Pancreas (tissue), 10 donors: ENCODE data around the gene TRAF3IP3. TPM values are rescaled to one million over a fixed set of nuclear protein-coding genes. Genes with fewer than 3 reads are reported as not detected.

ENCODE experiments used
- ATAC-seq, 4 donors: fragments of 200-7000 bp; cut with Tn5 transposase; one replicate each; pipeline versions ENCODE4 v1.8.0 to v1.9.1; 2020; ENCODE audit warnings: mild to moderate bottlenecking in 4 of 4, moderate library complexity in 4 of 4
- DNase-seq, 6 donors: peaks; one replicate each; pipeline ENCODE4 v3.0.0-alpha.2; 2020
- FAIRE-seq: peaks from 2 replicates; lab custom pipeline; 2012; peaks lifted over from hg19 to GRCh38; lab: Jason Lieb, UNC
- H3K27ac ChIP-seq, 4 donors: fragments of 200-600 bp; sonication (generic); 1 replicate in 3 of 4; 2 replicates in 1 of 4; pipeline versions ENCODE4 v1.5.0 to v1.8.0; 2020
- H3K27me3 ChIP-seq, 4 donors: fragments of 200-600 bp; one replicate each; pipeline ENCODE4 v1.8.0; 2021
- H3K36me3 ChIP-seq, 3 donors: fragments of 200-600 bp; sonication (generic) in 1 of 3; one replicate each; pipeline versions ENCODE4 v1.5.0 to v1.8.0; 2020 to 2021
- H3K4me1 ChIP-seq, 3 donors: fragments of 200-600 bp; one replicate each; pipeline ENCODE4 v1.8.0; 2021
- H3K4me3 ChIP-seq, 4 donors: fragments of 200-600 bp; sonication (generic) in 2 of 4; one replicate each; pipeline versions ENCODE4 v1.5.0 to v1.8.0; 2020 to 2021
- H3K9me3 ChIP-seq, 4 donors: fragments of 200-600 bp; one replicate each; pipeline ENCODE4 v1.8.0; 2021
- WGBS, 2 donors: extraction: QIAGEN DNeasy Blood & Tissue Kit; methylation state at CpG; one replicate each; pipeline ENCODE4 v1.1.7; 2013; 5-methylcytosine and 5-hydroxymethylcytosine counted together
- intact Hi-C, 3 donors: fragments of 100-400 bp; cut with DNase I; formaldehyde crosslinking; loops; one replicate each; pipeline versions ENCODE4 v1.11.1 to v1.14.2; 2022
- polyA plus RNA-seq, 2 donors: library from polyadenylated mRNA; stranded (reverse); fragments of 200-250 nt; gene quantifications; one replicate each; pipeline ENCODE4 v1.2.3, GENCODE V29; 2013
- total RNA-seq, 6 donors: library from RNA; stranded (reverse); fragmentation: NEBNext Ultra II Directional in 4 of 6; extraction: Animal tissue kit (Norgen Biotek cat#: 25700) in 4 of 6; gene quantifications; one replicate each; pipeline versions ENCODE4 v1.2.1 to v1.2.4, GENCODE V29; 2021 to 2023
- TF ChIP-seq, protein P1 (sequence below), 4 donors: fragments of 200-600 bp; sonication (generic) in 3 of 4; IDR thresholded peaks; one replicate each; pipeline versions ENCODE4 v1.5.0 to v1.8.0; 2021; ENCODE audit warnings: antibody characterized with exemption in 4 of 4
- donor health status: healthy with polysubstance abuse.
- donor health status: DM: no; HTN: no; CAD: no; lungs with moderate emphysema.
- donor health status: DM: no; HTN: no; CAD: no.
- donor health status: control.
- donor health status: control.
- donor health status: Bipolar disorder and iron deficiency.
- donor health status: DM: yes; HTN: yes; CAD: no.
- donor health status: DM: no; HTN: no; CAD: no.
- donor health status: DM: no; HTN: no; CAD: no.
- donor health status: DM: yes; HTN: yes; CAD: no.

TRAF3IP3 gene
- total and polyA plus RNA-seq, 8 donors: 0.42 to 5.5 (median 1.5) TPM

DNA sequence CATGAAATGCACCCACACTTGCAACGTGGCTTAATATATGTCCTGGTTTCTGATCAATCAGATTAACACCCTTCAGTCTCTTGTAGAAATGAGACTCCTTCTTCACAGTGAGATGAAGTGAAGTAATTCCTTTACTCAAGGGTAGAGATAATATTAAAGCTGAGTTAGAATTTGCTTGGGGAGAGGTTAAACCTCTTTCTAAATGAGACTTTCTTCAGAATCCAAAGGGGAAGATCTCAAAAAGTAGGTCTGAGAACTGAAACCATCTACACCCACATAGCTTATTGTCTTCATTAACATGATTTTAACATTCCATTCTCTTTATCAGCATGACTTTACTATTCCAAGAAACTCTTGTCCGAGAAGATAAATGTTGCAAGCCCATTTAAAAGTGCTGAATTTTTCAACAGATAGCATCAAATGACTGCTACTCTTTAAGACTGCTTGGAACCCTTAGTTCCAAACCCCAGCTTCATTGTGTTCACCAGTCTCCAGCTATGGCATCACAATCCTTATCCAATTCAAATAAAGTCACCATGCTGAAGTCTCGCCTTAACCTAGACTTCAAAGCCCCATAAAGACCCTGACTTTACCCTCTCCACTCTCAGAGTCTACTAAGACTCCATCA lies 19.2 kb upstream of the TRAF3IP3 start:
- no peak for FAIRE-seq
- H3K27ac ChIP-seq: no peak overlapping the region
- intact Hi-C loops: no loop called here

DNA sequence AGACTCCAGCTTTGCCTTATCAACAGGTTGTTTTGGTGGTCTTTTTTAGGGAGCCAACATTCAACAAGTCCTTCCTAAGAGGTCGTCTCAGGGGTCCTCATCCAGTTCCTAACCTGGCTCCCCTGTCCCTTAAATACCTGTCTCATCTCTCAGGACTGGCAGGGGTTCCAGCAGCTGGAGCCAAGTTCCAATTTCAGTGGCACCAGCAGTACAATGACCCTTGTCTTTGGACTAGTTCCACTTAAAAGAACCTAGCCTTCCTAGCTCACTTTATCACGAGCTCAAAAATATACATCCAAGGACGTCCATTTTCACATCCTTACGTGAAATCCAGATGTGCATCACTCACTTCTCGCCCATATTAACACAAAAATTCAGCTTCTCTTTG lies 18.7 kb upstream of the TRAF3IP3 start:
- H3K4me1 ChIP-seq: peaks cover 0 to 6% (median 0%) of the 10 kb centered on the region in 3 donors
- no peaks in the 10 kb centered on the region for H3K36me3 ChIP-seq
- DNase-seq (no peak), FAIRE-seq (no peak), ATAC-seq (no peak)
- H3K9me3 ChIP-seq: no peaks in the 10 kb centered on the region
- 57 to 67% methylated on average over 5 of the region's 5 CpGs for WGBS, 2 donors
- H3K4me3 ChIP-seq: no peak overlapping the region
- no peak overlapping the region for H3K27ac ChIP-seq
- TF ChIP-seq, protein P1, sequence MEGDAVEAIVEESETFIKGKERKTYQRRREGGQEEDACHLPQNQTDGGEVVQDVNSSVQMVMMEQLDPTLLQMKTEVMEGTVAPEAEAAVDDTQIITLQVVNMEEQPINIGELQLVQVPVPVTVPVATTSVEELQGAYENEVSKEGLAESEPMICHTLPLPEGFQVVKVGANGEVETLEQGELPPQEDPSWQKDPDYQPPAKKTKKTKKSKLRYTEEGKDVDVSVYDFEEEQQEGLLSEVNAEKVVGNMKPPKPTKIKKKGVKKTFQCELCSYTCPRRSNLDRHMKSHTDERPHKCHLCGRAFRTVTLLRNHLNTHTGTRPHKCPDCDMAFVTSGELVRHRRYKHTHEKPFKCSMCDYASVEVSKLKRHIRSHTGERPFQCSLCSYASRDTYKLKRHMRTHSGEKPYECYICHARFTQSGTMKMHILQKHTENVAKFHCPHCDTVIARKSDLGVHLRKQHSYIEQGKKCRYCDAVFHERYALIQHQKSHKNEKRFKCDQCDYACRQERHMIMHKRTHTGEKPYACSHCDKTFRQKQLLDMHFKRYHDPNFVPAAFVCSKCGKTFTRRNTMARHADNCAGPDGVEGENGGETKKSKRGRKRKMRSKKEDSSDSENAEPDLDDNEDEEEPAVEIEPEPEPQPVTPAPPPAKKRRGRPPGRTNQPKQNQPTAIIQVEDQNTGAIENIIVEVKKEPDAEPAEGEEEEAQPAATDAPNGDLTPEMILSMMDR (IDR thresholded peaks at IDR 0.05): no peak
- intact Hi-C loops: no loop called here
- H3K27me3 ChIP-seq: no peaks in the 10 kb centered on the region

More for the DNA sequence above, 19.2 kb upstream of the TRAF3IP3 start:
- no peaks in the 10 kb centered on the region for H3K36me3 ChIP-seq
- DNase-seq (no peak), ATAC-seq (no peak)
- H3K4me1 ChIP-seq: peaks cover 0 to under 1% (median 0%) of the 10 kb centered on the region in 3 donors
- H3K27me3 ChIP-seq: no peaks in the 10 kb centered on the region
- no peaks in the 10 kb centered on the region for H3K9me3 ChIP-seq
- H3K4me3 ChIP-seq: no peak overlapping the region
- TF ChIP-seq, protein P1 (IDR thresholded peaks at IDR 0.05): no peak
- WGBS, 2 donors: 63 to 73% methylated on average over 3 of the region's 3 CpGs

DNA sequence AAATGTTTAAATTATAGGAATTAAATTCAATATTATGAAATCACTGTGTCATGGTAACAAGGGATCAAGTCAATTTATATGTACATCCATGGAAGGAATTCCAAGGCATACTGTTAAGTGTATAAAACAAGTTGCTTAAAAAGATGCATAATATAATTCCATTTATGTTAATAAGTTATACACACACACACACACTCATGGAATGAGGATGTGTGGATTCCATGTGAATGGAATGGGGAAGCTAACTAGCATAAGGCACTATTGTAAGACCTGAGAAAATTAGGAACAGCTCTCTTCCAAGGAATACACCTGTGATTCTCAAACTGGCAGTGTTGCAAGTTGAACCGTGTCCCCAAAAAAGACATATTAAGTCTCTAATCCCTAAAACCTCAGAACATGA lies 17.6 kb upstream of the TRAF3IP3 start:
- 76 to 82% methylated on average over 1 of the region's 1 CpG for WGBS, 2 donors
- no peak for ATAC-seq
- Histone ChIP-seq H3K27me3 (no peaks in the 10 kb centered on the region), H3K36me3 (no peaks in the 10 kb centered on the region), H3K27ac (no peak overlapping the region), H3K9me3 (no peaks in the 10 kb centered on the region), H3K4me1 (peaks cover 0 to 8% (median 0%) of the 10 kb centered on the region in 3 donors), H3K4me3 (no peak overlapping the region)
- intact Hi-C loops: no loop called here
- FAIRE-seq: no peak
- TF ChIP-seq, protein P1 (IDR thresholded peaks at IDR 0.05): no peak
- DNase-seq: no peak

DNA sequence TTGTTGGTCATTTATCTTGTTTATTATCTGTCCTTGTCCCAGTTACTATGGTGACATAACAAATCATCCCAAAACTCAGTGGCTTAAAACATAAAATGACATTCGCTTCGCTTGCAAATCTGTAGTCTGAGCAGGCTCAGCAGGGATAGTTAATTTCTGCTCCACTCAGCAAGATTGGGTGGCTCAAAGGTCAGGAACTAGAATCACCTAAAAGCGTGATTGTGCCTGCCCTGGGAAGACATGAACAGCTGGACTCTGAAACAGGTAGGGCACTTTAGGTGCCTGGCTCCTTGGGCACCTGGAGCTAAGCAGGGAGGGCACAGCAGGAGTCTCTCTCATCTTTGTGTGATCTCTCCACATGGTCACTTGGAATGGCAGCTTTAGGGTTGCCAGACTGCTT lies 14.7 kb upstream of the TRAF3IP3 start:
- Histone ChIP-seq H3K4me1 (peaks cover 0 to 8% (median 0%) of the 10 kb centered on the region in 3 donors), H3K9me3 (no peaks in the 10 kb centered on the region), H3K4me3 (no peak overlapping the region), H3K27me3 (no peaks in the 10 kb centered on the region), H3K27ac (peak overlapping the region in 2 of 4 donors; percentile 39 to 50), H3K36me3 (no peaks in the 10 kb centered on the region)
- TF ChIP-seq, protein P1 (IDR thresholded peaks at IDR 0.05): no peak
- WGBS, 2 donors: 72 to 73% methylated on average over 3 of the region's 3 CpGs
- ATAC-seq: no peak
- DNase-seq: no peak
- FAIRE-seq: no peak
- intact Hi-C loops: loop anchor here in 1 of 3 donors (5.0 kb wide), 1 partner anchor 164 kb away; no protein-coding TSS in a partner anchor

DNA sequence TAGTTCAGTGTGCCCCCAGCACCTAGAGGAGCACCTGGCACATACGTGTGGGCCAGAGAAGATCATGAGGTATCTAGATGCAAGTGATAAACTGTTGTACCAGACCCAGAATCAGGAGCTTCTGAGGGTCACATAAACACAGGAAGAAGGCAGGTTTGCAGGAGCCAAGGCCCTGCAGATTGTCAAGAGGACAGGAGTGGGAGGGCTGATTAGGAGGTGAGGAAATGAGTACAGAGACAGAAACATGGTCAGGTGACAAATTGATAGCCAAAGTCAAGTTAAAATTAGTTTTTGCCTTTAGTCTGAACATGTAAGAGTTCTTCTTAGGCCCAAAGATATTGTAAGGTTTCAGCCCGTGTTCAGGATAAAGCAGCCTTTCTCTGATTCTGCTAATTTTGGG lies 14.0 kb upstream of the TRAF3IP3 start:
- 34 to 37% methylated on average over 2 of the region's 2 CpGs for WGBS, 2 donors
- no peaks in the 10 kb centered on the region for H3K27me3 ChIP-seq
- no peak overlapping the region for H3K4me3 ChIP-seq
- FAIRE-seq (no peak), DNase-seq (no peak), ATAC-seq (peak; percentile 16 to 64 (median 26))
- H3K36me3 ChIP-seq: no peaks in the 10 kb centered on the region
- peak overlapping the region in 3 of 4 donors; percentile 39 to 50 (median 48) for H3K27ac ChIP-seq
- intact Hi-C loops: loop anchor here in 1 of 3 donors (5.0 kb wide), 1 partner anchor 165 kb away; no protein-coding TSS in a partner anchor
- no peaks in the 10 kb centered on the region for H3K9me3 ChIP-seq
- H3K4me1 ChIP-seq: peaks cover 0 to 8% (median 0%) of the 10 kb centered on the region in 3 donors
- TF ChIP-seq, protein P1 (IDR thresholded peaks at IDR 0.05): no peak
